AG04450 (cell line): Measurements from ENCODE around the gene UBTD1. TPM values are rescaled to one million over a fixed set of nuclear protein-coding genes. Genes with fewer than 3 reads are reported as not detected.

ENCODE experiments used
- CTCF ChIA-PET: fragments of 300-600, 350-600 bp; formaldehyde crosslinking; extraction: SDS; loops from one replicate; lab custom pipeline; 2022; ENCODE audit warnings: antibody characterized with exemption, inconsistent platforms; lab: Charles Lee
- POLR2A ChIA-PET: fragments of 350-600 bp; formaldehyde crosslinking; extraction: SDS; loops from one replicate; lab custom pipeline; 2021; ENCODE audit warnings: antibody characterized with exemption, inconsistent platforms; lab: Yijun Ruan, JAX
- DNase-seq: peaks from one replicate; pipeline ENCODE4 v3.0.0-alpha.2; 2011; ENCODE audit warnings: low read depth, low spot score
- H3K27ac ChIP-seq: one replicate; pipeline ENCODE4 v1.5.1; 2012; ENCODE audit warnings: low read depth, low read length, control low read depth
- H3K27me3 ChIP-seq: one replicate; pipeline ENCODE4 v1.6.0; 2012; ENCODE audit warnings: low read length; ENCODE audit not compliant: control insufficient read depth, insufficient read depth
- H3K4me3 ChIP-seq: 2 replicates; pipeline ENCODE4 v1.5.1; 2011; ENCODE audit warnings: mild to moderate bottlenecking, low read depth, low read length, control low read depth
- H3K9me3 ChIP-seq: 2 replicates; pipeline ENCODE4 v1.5.1; 2012; ENCODE audit warnings: low read length; ENCODE audit not compliant: control insufficient read depth, insufficient read depth
- CTCF ChIP-seq: IDR thresholded peaks from 2 replicates; pipeline ENCODE4 v1.5.1; 2011; ENCODE audit warnings: low read depth, low read length, control low read depth, inconsistent platforms
- polyA plus RNA-seq: library from polyadenylated mRNA; depleted of rRNA; stranded (reverse); fragments of >200 nt; gene quantifications from 2 replicates; pipeline ENCODE4 v1.2.3, GENCODE V29; 2011

UBTD1 gene
- polyA plus RNA-seq, 1 experiment, result 15.5 TPM

GRCh38 chr10:97529685-97530465, 31.2 kb downstream of the UBTD1 start:
- ChIA-PET CTCF (interaction anchor here (1.4 kb wide), 1 partner anchor 24 kb away, joined by 5 read pairs; no protein-coding TSS in a partner anchor), POLR2A (no interaction called here)
- no peak for TF ChIP-seq CTCF
- no peak for DNase-seq
- Histone ChIP-seq H3K27ac (no peak overlapping the region), H3K9me3 (no peaks in the 10 kb centered on the region), H3K27me3 (no peaks in the 10 kb centered on the region), H3K4me3 (no peak overlapping the region)

GRCh38 chr10:97531401-97531986, 32.8 kb downstream of the UBTD1 start:
- DNase-seq, result no peak
- H3K27ac ChIP-seq, result no peak overlapping the region
- POLR2A ChIA-PET, result interaction anchor here (0.6 kb wide), 1 partner anchor 32 kb away, joined by 4 read pairs; no protein-coding TSS in a partner anchor
- TF ChIP-seq CTCF, result no peak
- H3K27me3 ChIP-seq, result no peaks in the 10 kb centered on the region
- CTCF ChIA-PET, result no interaction called here
- no peaks in the 10 kb centered on the region for H3K9me3 ChIP-seq
- H3K4me3 ChIP-seq, result no peak overlapping the region

- Histone ChIP-seq H3K27ac (no peak overlapping the region), H3K27me3 (no peaks in the 10 kb centered on the region), H3K4me3 (no peak overlapping the region), H3K9me3 (no peaks in the 10 kb centered on the region)
- CTCF ChIA-PET, result interaction anchor here (1.0 to 1.5 kb wide), 3 partner anchors 21 to 80 kb away, joined by 3 to 6 read pairs (median 5); partner anchors contain the start of gene ANKRD2
- POLR2A ChIA-PET, result no interaction called here
- TF ChIP-seq CTCF, result no peak
- no peak for DNase-seq
These were observed 34.4 kb downstream of the UBTD1 start for GRCh38 chr10:97532935-97533671.

- no peaks in the 10 kb centered on the region for H3K9me3 ChIP-seq
- CTCF ChIA-PET, result interaction anchor here (0.9 to 1.5 kb wide), 8 partner anchors 10 to 79 kb away, joined by 3 to 6 read pairs (median 4); partner anchors contain the start of genes ANKRD2 and UBTD1
- H3K27me3 ChIP-seq, result no peaks in the 10 kb centered on the region
- POLR2A ChIA-PET, result no interaction called here
- TF ChIP-seq CTCF, result no peak
- no peak overlapping the region for H3K27ac ChIP-seq
- no peak overlapping the region for H3K4me3 ChIP-seq
- DNase-seq, result no peak
These were observed 35.2 kb downstream of the UBTD1 start for GRCh38 chr10:97533888-97534287.
